HG03457 (cell line): ENCODE data around the gene VAMP1.

ENCODE experiments used
- ATAC-seq: cut with Tn5 transposase; IDR thresholded peaks from one replicate; pipeline ENCODE4 v1.9.1; 2021; ENCODE audit warnings: moderate number of reproducible peaks; ENCODE audit not compliant: unreplicated experiment

Gene VAMP1

GRCh38 chr12:6426882-6427671 is 43.4 kb downstream of the VAMP1 start:
- no peak for ATAC-seq

GRCh38 chr12:6425590-6426531 is 44.6 kb downstream of the VAMP1 start:
- no peak for ATAC-seq

GRCh38 chr12:6424866-6425265 is 45.6 kb downstream of the VAMP1 start:
- no peak for ATAC-seq

- ATAC-seq: no peak
These were observed 46.5 kb downstream of the VAMP1 start for GRCh38 chr12:6424008-6424347.

- no peak for ATAC-seq
These were observed 47.0 kb downstream of the VAMP1 start for GRCh38 chr12:6423267-6424007.

GRCh38 chr12:6420364-6420763 is 50.1 kb downstream of the VAMP1 start:
- no peak for ATAC-seq

- no peak for ATAC-seq
These were observed 51.7 kb downstream of the VAMP1 start for GRCh38 chr12:6418796-6419195.

- ATAC-seq: no peak
These were observed 53.9 kb downstream of the VAMP1 start for GRCh38 chr12:6416596-6416995.
